HUDEP-2 (cell line): ENCODE data around the gene CEACAM21.
A peak's percentile ranks its signal among the peaks of the same experiment; 100 is the strongest.
"Not testable (repeated sequence)": the region's sequence is repeated elsewhere in the genome, so short reads cannot be mapped to it uniquely, and the experiment has no call there.

Experiments
- DNase-seq, 76 experiments: peaks; one replicate each; lab custom pipeline; 2025; ENCODE audit not compliant: unreplicated experiment in 76 of 76; lab: John Stamatoyannopoulos, UW

CEACAM21 gene

DNA sequence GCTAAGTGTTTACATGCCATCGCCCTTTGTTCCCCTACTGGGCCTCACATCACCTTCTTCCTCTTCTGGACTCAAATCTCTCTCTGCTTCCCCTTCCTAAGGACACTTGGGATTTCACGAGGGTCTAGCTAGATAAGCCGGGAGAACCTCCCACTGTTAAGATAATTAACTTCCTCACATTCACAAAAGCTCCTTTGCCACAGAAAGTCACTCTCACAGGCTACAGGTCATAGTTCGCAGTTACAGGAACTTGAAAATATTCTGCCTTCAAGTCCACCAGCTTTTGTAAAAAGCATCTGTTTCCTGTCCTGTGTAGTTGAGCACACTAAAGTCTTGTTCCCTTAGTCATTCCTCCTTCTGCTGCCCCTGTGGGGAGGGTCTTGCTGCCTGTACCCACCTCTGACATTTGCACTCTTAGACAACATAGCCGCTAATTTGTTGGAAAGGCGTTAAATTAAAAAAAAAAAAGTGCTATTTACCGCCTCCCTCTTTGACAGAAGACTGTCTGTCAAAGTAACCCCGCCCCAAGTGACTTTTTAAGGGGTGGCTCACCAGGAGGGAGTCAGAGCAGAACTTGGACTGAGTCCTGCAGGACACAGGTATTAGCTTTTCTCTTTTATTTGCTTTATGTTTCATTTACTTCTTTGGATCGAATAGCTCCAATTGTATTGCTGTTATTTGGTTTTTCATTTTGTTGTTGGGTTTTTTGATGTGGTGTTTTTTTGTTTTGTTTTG, 26.8 kb upstream of the CEACAM21 start:
- no peak for DNase-seq

DNA sequence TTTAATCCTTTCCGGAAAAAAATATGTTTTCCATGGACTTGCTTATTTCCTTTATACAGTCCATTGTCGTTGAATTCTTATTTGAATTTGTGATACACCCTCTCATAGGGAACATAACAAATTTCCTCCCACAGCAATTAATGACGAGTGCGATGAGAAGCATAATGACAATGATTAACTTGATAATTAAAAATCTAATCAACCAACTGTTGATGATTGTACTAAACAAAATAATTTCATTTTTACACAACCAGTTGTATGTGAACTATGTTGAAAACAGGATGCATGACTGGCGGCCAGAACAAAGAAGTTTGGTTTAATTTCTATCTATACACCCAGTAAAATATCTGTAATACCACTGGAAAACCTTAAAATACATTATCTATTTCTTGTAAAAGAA, 26.1 kb upstream of the CEACAM21 start:
- no peak for DNase-seq

DNA sequence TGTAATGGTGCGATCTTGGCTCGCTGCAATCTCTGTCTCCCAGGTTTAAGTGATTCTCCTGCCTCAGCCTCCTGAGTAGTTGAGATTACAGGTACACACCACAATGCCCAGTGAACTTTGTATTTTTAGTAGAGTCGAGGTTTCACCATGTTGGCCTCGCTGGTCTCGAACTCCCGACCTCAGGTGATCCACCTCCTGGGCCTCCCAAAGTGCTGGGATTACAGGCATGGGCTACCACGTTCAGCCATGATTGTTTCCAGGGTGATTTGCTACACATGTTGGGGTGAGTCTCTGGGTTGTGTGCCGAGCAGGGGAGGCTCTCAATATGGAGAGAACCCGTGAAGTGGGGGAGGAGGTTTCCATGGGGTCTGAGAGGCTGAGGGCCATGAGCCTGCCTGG, 24.8 kb upstream of the CEACAM21 start:
- DNase-seq = no peak

DNA sequence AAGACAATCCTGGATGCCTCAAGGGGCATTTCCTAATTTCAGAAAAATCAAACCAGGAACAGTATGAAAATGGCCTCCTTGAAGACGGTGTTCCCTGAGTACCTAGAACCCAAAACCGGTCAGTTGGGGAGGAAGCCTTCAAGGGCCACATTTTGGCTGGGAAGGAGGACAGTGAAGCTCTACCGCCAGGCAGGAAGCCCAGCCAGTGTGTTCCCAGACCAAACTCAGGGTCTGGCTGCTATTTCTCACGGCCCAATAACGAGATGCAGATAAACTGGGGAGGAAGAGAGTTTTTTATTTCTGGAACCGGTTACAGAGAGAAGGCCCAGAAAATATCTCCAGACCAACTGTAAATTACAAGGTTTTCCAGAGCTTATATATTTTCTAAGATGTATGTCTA, 24.3 kb upstream of the CEACAM21 start:
- DNase-seq = no peak

DNA sequence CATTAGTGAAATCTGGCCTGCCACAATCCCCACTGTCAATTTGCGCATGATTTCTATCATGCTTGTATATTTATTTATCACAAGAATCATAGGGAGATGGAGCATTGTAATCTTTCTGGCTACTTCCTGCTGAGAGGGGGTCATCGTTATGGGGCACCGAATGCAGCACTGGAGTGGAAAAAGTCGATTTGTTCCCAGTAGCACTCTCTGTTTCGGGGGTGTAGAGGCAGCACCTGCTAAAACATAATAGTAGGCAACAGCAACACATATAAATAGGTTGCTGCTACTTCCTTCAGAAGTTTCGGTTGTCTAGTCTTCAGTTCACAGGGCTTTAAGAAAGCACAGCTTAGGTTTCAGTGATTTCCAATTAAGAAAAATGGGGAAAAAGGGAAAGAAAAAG, 23.4 kb upstream of the CEACAM21 start:
- DNase-seq = no peak

DNA sequence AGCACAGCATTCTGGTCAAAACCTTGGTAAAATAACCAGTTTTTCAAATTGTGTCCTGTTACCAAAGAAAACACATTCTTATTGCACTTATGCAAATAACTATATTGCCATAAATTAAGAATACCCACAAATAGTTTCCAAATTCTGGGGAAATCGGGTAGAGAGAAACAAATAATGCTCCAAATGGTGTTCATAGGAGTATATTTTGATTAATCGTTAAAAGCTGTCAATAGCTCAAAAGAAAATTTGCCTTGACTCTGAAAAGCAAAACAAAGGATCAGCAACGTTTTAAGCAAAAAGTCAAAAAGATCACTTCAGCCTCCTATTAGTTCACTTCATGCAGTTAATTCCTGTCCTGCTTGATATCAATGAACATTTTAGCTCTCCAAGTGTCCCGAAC, 22.2 kb upstream of the CEACAM21 start:
- DNase-seq = no peak

DNA sequence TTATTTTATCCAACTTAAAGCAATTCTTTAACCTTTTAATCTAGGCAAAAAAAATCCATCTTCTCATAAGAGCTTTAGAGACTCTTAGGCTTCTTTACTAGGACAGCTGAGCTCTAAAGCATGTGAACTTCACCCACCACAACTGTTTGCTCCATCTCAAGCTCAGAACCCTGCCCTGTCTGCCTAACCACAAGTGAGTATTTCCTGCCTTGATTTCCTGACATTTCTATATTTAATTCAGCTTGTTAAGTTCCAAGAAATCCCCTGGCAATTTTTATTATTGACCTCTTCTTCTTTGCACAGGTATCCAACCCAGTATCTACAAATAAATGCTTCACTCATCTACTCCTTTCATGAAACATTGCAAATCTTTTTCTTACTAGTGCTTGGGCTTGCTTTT, 21.1 kb upstream of the CEACAM21 start:
- no peak for DNase-seq

DNA sequence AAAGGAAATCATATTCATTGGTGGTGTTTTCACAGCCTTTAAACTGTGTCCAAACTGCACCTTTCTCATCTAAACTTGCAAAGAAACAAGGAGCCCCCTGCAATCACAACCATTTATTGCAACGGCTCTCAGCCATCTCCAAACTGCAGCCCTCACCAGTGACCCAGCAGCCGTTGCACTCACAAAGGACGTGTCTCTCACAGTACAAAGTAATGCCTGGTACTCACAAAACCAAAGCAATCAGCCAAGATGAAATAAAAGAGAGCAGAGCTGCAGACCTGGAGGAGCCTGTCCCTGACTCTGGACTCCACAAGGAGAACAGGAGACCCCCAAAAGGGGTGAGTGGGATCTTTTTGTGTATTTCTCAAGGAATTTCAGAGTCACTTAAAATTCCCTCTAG, 20.2 kb upstream of the CEACAM21 start:
- no peak for DNase-seq

DNA sequence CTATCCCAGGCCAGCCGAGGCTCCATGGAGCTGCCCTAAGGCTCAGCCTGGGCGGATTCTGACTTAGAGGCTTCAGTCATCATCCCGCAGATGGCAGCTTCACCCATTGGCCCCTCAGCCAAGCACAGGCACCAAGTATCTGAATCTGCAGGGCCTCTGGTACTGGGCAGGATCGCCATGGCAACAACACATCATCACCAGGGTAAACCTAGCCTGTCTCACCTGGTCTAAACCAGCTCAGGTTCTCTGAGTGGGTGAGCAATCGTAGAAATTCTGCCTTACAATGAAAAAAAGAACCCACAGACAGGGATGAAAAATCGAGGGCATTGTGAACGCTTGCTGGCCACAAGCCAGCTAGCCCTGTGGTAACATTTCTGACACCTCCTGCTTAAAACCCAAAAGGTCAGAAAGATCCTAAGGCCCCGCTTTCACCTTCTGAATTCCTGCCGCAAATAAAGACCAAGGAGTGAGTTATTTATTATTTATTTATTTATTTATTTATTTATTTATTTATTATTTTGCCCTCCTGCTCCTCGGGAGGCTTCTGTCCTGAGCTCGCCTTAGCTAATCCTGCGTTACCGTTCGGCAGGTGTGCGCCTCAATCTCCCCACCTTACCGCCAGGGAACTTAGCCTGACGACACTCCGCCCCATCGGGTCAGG, 12.0 kb upstream of the CEACAM21 start:
- no peak for DNase-seq

DNA sequence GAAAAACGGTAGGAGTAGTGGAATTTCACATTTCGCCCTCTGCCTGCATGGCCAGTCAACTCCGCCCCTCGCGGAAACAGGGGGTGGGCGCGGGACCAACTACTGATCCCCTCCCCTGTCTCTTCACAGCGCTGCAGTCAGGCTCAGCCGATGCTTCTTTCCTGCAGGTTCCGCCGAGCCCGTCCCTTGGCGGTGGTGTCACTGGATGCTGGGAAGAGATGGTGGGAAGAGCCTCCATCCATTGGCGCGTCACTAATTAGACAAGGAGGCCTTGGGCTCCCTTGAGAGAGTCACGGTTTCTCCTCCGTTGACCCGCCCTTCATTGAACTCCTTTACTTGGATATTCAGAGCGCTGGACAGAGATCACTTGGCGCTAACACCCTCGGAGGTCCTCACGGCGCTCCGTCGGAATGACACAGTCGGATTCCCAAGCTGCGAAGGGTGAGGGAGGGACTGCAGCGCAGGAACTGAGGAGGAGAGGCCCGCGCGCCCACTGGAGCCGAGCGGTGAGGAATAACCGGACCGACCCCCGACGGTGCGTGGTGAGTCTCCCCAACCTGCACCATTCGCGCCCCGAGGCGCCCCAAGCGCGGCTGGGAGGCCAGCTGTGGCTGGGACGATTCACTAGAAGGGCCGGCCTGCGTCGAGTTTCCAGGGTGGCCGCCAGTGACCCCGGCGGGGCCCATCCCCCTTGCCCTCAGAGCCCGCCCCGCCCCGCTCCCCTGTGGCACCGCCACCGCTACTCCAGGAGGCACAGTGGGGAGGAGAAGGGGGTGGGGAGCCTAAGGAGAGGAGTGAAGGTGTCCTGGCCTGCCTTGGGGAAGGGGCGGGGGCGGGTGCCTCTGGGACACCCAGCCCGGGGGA, 11.2 kb upstream of the CEACAM21 start:
- DNase-seq = no peak

DNA sequence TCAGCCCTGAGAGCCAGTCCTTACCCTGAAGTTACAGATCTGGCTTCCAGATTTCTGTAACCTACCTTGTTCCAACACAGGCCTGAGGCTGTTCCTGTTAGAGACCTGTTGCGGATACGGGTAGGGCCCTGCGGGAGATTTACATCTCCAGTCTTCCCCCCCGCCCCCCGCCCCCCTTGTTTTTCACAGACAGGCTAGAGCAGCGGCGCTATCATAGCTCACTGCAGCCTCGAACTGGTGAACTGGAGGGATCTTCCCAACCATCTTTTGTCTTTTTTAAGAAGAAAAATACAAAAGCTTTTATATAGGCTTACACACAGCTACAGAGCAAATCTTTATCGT, 10.6 kb upstream of the CEACAM21 start:
- DNase-seq = no peak

DNA sequence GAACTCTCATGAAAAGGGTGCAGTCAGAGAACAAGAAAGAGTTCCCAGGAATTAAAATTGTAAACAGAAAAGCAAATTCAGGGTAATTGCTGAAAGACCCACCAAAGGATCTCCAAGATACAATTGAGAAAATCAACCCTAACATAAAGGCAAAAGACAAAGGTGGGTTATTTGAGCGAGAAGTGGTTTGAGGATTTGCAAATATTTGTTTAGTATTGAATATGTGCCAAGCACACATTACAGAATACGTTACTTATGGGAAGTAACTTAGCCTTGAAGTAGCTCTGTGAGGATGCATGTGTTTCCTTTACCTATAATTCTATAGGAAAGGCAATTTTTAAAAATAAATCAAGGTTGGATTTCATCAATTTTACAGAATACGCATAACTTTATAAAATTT, 10.0 kb upstream of the CEACAM21 start:
- DNase-seq = no peak

DNA sequence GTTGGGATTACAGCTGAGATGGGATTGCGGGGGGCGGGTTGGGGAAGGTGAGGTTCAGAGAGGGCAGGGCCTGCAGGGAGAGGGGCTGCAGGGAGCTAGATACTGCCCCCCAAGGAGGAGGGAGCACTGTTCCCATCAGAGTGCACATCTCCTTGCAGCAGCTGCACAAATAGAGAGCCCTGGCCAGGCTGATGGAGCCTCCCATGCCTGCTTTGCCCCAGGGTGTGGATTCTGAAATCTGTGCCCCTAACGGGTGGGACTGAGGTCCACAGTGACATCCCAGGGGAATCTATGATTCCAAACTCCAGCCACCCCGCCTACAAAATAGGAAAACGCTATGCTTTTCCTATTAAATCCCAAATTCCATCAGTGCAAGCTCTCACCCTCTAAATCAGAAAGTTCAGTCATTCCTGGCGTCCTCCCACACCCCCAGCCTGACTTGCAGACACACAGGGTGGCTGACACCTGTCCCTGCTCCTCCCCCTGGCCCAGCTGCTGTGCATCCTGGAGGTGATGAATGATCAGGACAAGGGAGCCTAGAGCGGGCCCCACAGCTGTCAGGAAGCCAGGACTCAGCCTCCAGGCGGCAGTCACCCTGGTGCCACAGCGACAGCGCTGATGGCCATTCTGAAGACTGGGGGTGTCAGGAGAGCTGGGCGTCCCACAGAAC, 6.3 kb upstream of the CEACAM21 start:
- DNase-seq = no peak

DNA sequence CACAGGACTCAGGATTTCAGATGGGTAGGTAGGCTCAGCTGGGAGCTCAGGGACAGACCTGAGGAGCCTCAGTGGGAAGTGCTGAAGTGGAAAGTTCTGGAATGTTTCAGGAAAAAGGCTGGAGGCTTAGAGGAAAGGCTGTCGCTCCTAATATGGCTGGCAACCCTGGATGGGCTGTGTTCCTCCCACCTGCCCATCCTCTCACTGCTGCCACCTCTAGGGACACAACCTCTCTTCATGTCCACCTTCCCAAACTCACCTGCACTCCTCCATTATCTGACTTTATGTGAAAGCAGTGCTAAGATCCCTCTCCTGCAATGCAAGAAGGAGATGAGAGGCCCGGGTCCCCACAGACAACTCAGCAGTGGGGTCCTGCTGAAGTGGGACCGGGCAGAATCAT, 5.8 kb upstream of the CEACAM21 start:
- no peak for DNase-seq

DNA sequence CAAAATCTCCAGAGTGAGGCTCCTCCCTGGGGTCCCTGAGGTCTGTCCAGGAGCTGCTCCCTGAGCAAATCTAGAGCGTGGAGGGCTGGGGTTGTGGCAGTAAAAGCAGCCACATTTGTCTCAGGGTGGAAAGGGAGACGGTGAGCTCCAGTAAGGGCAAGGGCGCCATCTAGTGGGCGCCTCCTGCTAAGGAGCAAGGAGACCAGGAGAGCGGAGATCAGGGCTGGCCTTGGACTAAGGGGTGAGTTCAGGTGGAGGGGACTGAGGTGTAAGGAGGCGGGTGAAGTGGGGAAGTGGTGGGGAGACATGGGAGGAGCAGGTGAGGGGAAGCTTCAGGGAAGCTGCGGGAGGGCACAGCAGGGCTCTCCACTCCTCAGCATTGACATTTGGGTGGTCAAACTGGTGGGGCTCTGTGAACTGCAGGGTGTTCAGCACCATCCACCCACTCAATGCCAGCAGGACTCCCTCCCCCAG, 5.3 kb upstream of the CEACAM21 start:
- peak in 65 of 76 experiments; percentile 10 to 83 (median 52) for DNase-seq

DNA sequence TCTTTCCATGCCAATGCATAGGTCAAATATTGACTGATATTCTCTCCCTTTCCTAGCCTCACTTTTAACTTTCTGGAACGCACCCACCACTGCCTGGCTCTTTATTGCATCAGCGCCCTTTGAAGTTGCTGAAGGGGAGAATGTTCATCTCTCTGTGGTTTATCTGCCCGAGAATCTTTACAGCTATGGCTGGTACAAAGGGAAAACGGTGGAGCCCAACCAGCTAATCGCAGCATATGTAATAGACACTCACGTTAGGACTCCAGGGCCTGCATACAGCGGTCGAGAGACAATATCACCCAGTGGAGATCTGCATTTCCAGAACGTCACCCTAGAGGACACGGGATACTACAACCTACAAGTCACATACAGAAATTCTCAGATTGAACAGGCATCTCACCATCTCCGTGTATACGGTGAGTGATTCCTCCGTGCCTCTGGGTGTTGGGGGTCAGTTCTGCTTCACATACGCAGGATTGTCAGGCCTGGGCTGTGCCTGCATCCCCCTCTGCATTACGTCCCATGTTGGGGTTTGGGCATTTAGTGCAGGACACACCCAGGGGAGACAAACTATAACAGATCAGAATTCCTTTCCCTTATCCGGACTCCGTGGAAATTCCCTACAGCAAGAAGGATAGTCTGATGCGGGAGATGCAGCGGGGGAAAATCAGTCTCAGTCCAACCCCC, 1.3 kb downstream of the CEACAM21 start:
- no peak for DNase-seq

DNA sequence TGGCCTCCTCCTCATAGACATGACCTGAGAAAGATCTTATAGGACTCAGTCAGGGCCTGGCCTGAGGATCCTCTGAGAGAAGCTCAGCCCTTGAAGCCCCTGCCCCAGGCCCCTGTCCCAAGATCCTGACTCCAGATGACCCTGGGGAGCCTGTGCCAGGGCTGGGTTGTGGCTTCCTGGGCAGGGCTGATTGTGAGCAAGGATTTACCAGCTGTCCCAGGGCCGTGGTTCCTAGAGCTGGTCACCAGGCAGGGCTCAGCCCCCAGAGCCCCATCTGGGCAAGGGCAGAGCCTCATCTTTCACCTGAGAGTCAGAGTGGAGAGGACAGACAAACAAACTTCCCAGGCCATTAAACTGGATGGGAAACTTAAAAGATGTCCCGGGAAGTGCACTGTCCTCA, 1.9 kb downstream of the CEACAM21 start:
- DNase-seq = no peak

DNA sequence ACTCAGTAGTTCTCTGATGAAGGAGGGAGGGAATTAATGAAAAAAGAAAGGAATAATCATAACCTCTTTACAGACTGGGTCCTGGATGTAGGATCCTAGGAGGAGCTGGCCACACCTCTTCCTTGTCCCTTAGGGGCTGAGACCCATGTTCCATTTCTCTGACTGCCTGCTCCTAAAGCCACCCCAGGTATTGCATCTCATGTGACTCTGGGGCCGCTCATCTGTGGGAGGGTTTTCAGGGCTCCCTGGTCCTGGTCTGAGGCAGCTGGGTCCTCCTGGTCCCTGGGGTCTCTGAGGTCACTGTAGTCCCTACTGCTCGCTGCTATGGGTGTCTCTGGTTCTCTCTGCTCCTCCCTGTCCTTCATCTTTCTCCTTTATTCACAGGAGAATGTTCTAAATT, 2.9 kb downstream of the CEACAM21 start:
- no peak for DNase-seq

DNA sequence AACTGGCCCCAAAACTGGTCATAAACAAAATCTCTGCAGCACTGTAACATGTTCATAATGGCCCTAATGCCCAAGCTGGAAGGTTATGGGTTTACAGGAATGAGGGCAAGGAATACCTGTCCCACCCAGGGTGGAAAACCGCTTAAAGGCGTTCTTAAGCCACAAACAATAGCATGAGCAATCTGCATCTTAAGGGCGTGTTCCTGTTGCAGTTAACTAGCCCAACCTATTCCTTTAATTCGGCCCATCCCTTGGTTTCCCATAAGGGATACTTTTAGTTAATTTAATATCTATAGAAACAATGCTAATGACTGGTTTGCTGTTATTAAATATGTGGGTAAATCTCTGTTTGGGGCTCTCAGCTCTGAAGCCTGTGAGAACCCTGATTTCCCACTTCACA, 5.1 kb downstream of the CEACAM21 start:
- not testable (repeated sequence) for DNase-seq

DNA sequence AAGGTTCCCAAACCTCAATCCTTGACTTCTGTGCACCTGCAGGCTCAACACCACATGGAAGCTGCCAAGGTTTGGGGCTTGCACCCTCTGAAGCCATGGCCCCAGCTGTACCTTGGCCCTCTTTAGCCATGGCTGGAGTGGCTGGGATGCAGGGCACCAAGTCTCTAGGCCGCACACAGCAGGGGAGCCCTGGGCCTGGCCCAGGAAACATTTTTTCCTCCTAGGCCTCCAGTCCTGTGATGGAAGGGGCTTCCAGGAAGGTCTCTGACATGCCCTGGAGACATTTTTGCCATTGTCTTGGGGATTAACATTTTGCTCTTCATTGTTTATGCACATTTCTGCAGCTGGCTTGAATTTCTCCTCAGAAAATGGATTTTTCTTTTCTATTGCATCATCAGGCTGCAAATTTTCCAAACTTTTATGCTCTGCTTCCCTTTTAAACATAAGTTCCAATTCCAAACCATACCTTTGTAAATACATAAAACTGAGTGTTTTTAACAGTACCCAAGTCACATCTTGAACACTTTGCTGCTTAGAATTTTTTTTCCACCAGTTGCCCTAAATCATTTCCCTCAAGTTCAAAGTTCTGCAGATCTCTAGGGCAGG, 6.7 kb downstream of the CEACAM21 start:
- not testable (repeated sequence) for DNase-seq
